NCI-H2196 treated with DMSO at 0.1 percent for 48 hours (cell line): Measurements from ENCODE around the gene PODXL2.

Source experiments
- DNase-seq: peaks from one replicate; lab custom pipeline; 2025; ENCODE audit not compliant: unreplicated experiment; lab: John Stamatoyannopoulos, UW

The PODXL2 gene, protein sequence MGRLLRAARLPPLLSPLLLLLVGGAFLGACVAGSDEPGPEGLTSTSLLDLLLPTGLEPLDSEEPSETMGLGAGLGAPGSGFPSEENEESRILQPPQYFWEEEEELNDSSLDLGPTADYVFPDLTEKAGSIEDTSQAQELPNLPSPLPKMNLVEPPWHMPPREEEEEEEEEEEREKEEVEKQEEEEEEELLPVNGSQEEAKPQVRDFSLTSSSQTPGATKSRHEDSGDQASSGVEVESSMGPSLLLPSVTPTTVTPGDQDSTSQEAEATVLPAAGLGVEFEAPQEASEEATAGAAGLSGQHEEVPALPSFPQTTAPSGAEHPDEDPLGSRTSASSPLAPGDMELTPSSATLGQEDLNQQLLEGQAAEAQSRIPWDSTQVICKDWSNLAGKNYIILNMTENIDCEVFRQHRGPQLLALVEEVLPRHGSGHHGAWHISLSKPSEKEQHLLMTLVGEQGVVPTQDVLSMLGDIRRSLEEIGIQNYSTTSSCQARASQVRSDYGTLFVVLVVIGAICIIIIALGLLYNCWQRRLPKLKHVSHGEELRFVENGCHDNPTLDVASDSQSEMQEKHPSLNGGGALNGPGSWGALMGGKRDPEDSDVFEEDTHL

DNA sequence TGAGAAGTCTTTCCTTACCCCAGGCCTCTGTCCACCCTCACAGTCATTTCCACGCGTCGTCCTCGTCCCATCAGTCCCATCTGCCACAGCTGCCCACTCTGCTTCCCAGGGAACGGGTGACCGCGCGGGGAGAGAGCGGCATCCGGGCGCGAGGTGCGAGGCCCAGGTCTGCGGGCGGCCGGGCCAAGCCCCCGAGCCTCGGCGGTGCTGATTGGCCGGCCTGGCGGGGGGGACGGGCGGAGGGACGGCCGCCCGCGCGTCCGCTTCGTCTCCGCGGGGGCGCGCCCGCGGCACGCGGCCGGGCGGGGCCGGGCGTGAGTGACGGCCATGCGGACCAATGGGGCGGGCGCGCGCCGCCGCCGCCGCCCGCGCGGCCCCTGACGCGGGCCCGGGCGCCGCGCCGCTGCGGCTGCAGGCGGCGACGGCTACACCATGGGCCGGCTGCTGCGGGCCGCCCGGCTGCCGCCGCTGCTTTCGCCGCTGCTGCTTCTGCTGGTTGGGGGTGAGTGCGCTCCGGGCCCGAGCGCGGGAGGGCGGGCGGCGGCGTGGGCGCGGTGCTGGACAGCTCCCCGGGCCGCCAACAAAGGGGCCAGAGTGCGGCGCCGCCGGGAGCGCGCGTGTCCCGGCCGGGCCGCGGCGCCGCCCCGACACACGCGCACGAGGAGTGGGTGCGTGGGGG lies at the start of gene PODXL2:
Gene PODXL2, plus strand, starts transcription at position 398 of the 679 bp plus-strand sequence. Its CDS starts 35 bp downstream, at position 433.
- DNase-seq, result peak; percentile 87

DNA sequence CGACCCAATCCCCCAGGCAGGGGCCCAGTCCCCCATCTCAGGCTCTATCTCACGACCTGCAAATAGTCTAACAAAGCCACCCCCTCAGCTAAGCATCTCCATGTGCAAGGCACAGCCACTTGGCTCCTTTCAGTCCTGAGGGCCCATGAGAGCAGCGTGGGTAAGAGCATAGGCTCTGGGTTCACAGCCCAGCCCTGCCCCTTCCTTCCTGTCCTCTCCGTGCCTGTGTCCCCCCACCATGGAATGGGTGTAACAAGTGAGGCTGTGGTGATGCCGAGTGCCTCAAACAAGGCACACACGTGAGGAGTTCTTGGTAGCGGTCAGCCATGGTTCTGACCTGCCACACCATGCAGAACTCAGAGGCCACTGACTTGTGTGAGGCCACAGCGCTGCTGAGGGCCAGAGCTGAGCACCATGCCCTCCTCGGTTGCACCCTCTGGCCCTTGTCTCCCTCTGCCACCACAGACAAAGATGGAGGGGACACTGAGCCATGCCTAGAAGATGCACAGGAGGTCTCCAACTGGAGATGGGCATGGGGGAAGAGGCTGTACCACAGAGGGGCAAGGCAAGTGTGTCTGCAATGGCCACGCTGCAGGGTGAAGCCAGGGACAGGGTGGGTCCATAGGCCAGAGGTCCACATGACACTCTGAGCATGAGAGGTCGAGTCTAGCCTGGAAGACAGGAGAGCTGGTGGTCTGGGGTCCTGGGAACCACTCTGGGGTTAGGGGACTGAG lies 48.5 kb upstream of the PODXL2 start:
- DNase-seq, result no peak

DNA sequence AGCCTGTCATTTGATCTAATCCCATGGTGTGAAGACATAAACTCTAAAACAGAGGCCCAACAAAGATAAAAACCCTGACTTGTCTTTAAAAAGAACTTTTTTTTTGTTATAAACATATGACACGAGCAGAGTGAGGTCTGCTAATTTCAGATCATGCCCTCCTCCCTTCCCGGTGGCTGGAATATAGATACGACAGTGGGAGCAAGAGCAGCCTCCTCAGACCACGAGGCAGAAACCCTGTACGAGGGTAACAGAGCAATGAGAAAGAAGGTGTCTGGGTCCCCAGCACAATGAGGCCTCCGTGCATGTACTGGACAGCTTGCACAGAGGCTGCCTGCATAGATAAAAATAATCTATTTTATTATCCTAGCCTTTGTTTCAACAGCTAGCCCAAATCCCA lies 44.3 kb upstream of the PODXL2 start:
- DNase-seq, result no peak

GRCh38 chr3:127585163-127585812 lies 43.7 kb upstream of the PODXL2 start:
- DNase-seq, result no peak

GRCh38 chr3:127585813-127586413 lies 43.1 kb upstream of the PODXL2 start:
- DNase-seq, result no peak

- no peak for DNase-seq
Observed at GRCh38 chr3:127587876-127588275, 41.1 kb upstream of the PODXL2 start.

DNA sequence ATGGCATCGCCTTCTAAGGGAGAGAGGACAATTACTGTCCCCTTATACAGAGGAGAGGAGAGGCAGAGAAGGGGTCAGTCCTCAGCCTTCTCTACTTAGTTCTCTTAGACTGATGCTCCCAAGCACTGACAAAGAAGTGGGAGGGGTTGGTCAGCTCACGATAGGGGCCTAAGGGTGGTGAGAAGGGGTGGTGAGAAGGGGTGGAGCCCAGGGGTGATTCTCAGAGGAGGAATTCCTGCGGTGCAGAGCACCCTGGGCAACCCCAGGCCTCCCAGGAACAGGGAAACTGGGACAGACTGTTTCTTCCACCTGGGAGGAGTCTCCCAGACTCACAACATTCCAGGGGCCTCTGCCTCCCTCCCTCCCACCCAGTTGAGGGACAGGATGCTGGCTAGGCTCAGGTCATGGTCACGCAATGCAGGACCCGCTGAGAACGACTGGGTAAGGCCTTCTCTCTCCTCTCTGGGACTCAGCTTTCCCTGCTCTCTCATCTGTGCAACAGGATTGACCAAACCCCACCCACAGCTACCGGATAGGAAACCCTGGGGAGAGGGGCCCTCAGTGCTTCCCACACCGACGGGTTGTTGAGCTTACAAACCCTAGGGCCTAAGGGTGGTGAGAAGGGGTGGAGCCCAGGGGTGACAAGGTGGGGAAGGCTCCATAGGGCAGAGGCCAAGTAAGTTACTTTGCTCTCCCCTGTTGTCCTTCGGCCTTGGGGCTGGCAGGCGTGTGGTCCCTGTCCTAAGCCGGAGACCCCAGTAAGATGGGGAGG lies 40.0 kb upstream of the PODXL2 start:
- no peak for DNase-seq

GRCh38 chr3:127589600-127590281 lies 39.2 kb upstream of the PODXL2 start:
- no peak for DNase-seq

DNA sequence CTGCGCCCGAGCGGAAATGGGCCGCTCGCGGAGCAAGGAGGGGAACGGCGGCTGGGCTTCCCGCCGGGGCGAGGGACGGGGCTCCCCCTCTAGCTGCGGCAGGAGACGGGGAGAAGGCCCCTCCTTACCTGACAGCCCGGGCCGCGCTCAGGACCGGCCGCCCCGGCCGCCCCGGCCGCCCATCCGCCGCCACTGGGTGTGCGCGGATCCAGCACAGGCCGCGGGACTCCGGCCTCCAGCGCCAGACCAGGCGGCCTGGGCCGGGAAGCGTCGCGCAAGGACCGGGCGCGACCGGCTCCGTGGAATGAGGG lies 38.7 kb upstream of the PODXL2 start:
- no peak for DNase-seq

GRCh38 chr3:127590593-127591465 lies 38.2 kb upstream of the PODXL2 start, which contains the start of gene TPRA1:
Gene TPRA1, minus strand, starts transcription at chr3:127590733. Its CDS starts 10,587 bp downstream, at chr3:127580146.
- DNase-seq, result peak; percentile 98

DNA sequence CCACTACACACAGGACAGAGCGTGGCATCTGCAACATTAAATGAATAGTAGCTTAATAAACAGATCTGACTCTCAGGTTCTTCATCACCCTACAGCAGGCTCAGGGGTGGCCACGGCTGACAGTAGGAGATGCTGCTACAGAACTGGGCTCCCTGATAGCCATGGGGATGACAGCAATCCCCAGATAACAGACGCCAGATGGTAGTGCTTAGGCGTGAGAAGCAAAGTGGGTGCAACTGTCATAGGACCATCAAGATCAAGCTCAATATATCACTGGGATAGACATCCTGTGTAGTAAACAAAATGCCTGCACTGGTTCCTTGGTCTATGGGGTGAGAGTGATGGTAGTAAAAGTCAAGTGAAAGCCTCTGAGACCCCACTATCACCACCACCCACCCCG lies 35.8 kb upstream of the PODXL2 start:
- DNase-seq, result no peak

GRCh38 chr3:127595303-127595702 lies 33.7 kb upstream of the PODXL2 start:
- no peak for DNase-seq

DNA sequence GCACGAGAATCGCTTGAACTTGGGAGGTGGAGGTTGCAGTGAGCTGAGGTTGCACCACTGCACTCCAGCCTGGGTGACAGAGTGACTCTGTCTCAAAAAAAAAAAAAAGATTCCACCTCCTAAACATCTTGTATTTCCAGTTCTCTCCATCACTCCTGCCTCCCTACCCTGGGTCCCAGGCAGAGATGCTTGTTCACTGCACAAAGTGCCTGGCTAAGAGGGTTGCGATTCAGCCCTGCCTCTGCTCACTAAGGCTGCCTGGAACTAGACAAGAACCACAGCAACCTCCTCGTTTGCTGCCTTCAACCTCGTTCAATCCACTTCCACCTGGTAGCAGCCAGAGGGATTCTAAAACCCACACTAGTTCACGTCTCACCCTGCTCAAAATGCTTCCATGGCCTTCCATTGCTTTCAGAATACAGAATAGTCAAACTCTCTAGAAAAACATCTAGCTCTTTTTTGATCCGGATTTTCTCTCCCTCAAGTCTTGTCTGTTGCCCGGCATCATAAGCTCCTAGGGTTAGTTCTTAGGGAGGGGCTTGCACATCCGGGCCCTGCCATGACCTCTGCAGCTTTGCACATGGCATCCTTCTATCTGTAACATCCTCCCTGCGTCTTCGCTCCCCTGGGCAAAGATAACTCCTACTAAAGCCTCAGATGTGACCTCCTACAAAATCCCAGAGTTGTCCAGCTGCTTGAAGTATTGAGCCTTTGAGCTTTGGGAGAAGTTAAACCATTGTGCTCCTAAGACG lies 31.8 kb upstream of the PODXL2 start:
- no peak for DNase-seq

DNA sequence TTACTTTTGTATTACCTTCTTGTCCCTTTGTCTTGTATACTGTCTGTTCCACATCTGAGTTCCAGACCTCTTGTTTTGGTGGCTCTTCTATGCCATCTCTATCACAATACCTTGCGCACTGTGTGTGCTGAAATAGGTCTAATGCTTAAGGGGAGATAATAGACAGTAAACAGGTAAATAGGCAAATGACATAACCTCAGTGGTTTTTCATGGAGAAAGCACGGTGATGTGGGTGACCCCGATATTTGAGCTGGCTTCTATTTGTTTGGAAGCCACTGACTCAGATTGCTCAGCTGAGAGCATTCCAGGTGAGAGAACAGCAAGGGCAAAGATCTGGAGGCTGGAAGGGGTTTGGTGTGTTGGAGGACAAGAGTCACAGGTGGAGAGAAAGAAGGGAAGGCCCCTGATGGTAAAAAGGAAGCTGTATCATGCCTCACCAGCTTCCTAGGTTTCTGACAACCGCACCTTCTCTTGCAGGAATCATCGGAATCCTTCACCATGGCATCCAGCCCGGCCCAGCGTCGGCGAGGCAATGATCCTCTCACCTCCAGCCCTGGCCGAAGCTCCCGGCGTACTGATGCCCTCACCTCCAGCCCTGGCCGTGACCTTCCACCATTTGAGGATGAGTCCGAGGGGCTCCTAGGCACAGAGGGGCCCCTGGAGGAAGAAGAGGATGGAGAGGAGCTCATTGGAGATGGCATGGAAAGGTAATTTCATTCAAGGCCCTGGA lies 30.0 kb upstream of the PODXL2 start:
- no peak for DNase-seq

DNA sequence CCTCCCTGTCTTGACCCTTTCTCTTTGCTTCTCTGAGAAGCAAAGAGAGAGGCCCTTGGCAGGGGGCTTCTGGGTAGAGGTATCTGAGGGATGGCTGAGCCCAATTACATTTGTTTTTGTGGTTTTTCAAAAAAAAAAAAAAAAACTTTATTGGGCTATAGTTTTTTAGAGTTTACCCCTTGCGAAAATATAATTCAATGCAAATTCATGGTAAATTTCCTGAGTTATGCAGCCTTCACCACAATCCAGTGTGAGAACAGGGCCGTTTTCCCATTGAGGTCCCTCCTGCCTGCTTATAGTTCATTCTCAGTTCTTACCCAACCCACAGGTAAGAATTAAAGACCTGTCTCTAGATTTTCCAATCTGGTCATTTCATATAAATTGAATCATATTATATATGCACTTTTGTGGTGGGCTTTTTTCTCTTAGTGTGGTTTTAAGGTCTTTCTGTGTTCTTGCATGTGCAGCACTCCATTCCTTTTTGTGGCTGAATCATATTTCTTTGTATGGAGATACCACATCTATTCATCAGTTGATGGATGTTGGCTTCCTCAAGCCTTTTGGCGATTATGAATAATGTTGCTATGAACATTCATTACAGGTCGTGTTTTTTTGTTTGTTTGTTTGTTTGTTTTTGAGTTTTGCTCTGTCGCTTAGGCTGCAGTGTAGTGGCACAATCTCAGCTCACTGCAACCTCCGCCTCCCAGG lies 28.1 kb upstream of the PODXL2 start:
- DNase-seq, result no peak

GRCh38 chr3:127604035-127604434 lies 24.9 kb upstream of the PODXL2 start:
- no peak for DNase-seq
